ENCODE measurements around the gene COL6A1. TPM values are rescaled to one million over a fixed set of nuclear protein-coding genes. Genes with fewer than 3 reads are reported as not detected.

The COL6A1 gene
- total and polyA plus RNA-seq, 2 of the 13 experiments (the other 11 are each of a cell fraction or from before 2014, with no cell fraction given) = 3.1 to 4.8 TPM

GRCh38 chr21:45988366-45989347 is 7.1 kb downstream of the COL6A1 start:
- DNase-seq (ENCODE audit: low spot score) = no peak
- Histone ChIP-seq H3K4me1 (ENCODE audit: insufficient read depth, low read length) (no peaks in the 10 kb centered on the region), H3K27me3 (ENCODE audit: control insufficient read depth in 1 of 2, insufficient read depth in 2 of 2, low read length in 2 of 2) (no peaks in the 10 kb centered on the region; a peak in 1 of 5 replicates), H3K9me3 (ENCODE audit: low read length) (no peaks in the 10 kb centered on the region), H3K27ac (ENCODE audit: extremely low read length, insufficient read depth, low read length) (no peak overlapping the region), H3K4me3 (replicated peaks in 1 of 3; ENCODE audit: insufficient read depth in 1 of 3, low read depth in 2 of 3, low read length in 3 of 3) (no peak overlapping the region), H3K4me2 (ENCODE audit: low read depth, low read length) (no peak overlapping the region), H3K9ac (ENCODE audit: insufficient read depth, low read depth, low read length) (no peak overlapping the region), H3K79me2 (ENCODE audit: insufficient read depth, low read length) (no peaks in the 10 kb centered on the region), H4K20me1 (ENCODE audit: insufficient read depth, low read length) (no peaks in the 10 kb centered on the region), H2AFZ (ENCODE audit: low read length) (no peak overlapping the region), H3K36me3 (replicated peaks in 1 of 2; ENCODE audit: control insufficient read depth in 1 of 2, insufficient read depth in 2 of 2, low read length in 2 of 2) (no peaks in the 10 kb centered on the region)
- in situ Hi-C loops (cut with HindIII; ENCODE audit: extremely low pct_ligation_motif_present, low pct_unique_long_range_greater_than_20kb) (no loop called here), intact Hi-C loops (cut with micrococcal nuclease; ENCODE audit: unreplicated experiment) (no loop called here)
- BruUV-seq (replicated peaks) = no TSS peak
- CTCF ChIA-PET (ENCODE audit: low intra/inter-chr PET ratio, low total read pairs) = no interaction called here
- ATAC-seq = no peak
- FAIRE-seq = no peak
- POLR2A ChIA-PET = no interaction called here
- WGBS (ENCODE audit: low lambda C conversion rate) = 83% methylated on average over 28 of the region's 36 CpGs
- TF ChIP-seq ZNF142 (CRISPR knock-in tag; IDR thresholded peaks at IDR 0.05) = no peak
- no peak for TF ChIP-seq ZNF691 (CRISPR knock-in tag; IDR thresholded peaks at IDR 0.05; ENCODE audit: borderline replicate concordance, low read depth)
- no peak for TF ChIP-seq IRF9 (CRISPR knock-in tag; IDR thresholded peaks at IDR 0.05; ENCODE audit: borderline replicate concordance)
- TF ChIP-seq RFXANK (CRISPR knock-in tag; IDR thresholded peaks at IDR 0.05) = no peak
- no peak for TF ChIP-seq RXRA (CRISPR knock-in tag; IDR thresholded peaks at IDR 0.05)
- TF ChIP-seq ZNF367 (CRISPR knock-in tag; IDR thresholded peaks at IDR 0.05; ENCODE audit: borderline replicate concordance) = no peak
- no peak for TF ChIP-seq KDM5A (IDR thresholded peaks at IDR 0.05; ENCODE audit: borderline replicate concordance, low read length)
- no peak for TF ChIP-seq CENPX (CRISPR knock-in tag; IDR thresholded peaks at IDR 0.05)
- TF ChIP-seq ZNF784 (CRISPR knock-in tag; IDR thresholded peaks at IDR 0.05; ENCODE audit: borderline replicate concordance) = no peak
- TF ChIP-seq NFYC (CRISPR knock-in tag; IDR thresholded peaks at IDR 0.05) = no peak
- TF ChIP-seq ZFP36L2 (CRISPR knock-in tag; IDR thresholded peaks at IDR 0.05) = no peak
- no peak for TF ChIP-seq ZNF501 (CRISPR knock-in tag; IDR thresholded peaks at IDR 0.05)

Data from HepG2 (cell line).